Measurements from ENCODE around the gene TIMMDC1. TPM values are rescaled to one million over a fixed set of nuclear protein-coding genes. Genes with fewer than 3 reads are reported as not detected.

Gene TIMMDC1, protein sequence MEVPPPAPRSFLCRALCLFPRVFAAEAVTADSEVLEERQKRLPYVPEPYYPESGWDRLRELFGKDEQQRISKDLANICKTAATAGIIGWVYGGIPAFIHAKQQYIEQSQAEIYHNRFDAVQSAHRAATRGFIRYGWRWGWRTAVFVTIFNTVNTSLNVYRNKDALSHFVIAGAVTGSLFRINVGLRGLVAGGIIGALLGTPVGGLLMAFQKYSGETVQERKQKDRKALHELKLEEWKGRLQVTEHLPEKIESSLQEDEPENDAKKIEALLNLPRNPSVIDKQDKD
- total RNA-seq, result 10 to 100 TPM; 78.1 to 79.8 TPM

DNA sequence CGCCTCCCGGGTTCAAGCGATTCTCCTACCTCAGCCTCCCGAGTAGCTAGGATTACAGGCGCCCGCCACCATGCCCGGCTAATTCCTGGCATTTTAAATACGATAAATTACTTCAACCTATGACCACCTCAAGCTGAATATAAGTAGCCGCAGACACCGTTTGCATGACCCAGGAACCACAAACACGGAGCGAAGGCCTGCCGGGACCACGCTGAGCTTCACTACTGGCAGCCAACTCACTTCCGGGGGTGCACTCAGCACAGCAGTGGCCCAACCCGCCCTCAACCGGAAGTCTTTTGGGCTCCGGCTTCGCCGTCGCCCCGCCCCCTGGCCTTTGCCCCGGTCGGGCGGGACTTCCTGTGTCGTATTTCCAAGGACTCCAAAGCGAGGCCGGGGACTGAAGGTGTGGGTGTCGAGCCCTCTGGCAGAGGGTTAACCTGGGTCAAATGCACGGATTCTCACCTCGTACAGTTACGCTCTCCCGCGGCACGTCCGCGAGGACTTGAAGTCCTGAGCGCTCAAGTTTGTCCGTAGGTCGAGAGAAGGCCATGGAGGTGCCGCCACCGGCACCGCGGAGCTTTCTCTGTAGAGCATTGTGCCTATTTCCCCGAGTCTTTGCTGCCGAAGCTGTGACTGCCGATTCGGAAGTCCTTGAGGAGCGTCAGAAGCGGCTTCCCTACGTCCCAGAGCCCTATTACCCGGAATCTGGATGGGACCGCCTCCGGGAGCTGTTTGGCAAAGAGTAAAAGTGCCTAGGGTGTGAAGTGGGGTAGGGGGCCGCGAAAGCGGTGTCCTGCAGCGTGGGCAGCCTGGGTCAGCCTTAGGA is at the start of gene TIMMDC1:
Gene TIMMDC1, plus strand, starts transcription at position 362 of the 826 bp plus-strand sequence. Its CDS starts 187 bp downstream, at position 549.
- peak within 1 kb of the TSS; percentile 99 for H3K4me3 Mint-ChIP-seq
- peak within 1 kb of the TSS; percentile 98 for H3K27ac Mint-ChIP-seq
- no peaks in the 10 kb centered on the region for H3K9me3 Mint-ChIP-seq (ENCODE audit: insufficient read depth)
- peaks cover 32% of the 10 kb centered on the region for H3K4me1 Mint-ChIP-seq (ENCODE audit: low read depth)
- peaks cover 23% of the 10 kb centered on the region for H3K36me3 Mint-ChIP-seq (ENCODE audit: low read depth)
- no peaks in the 10 kb centered on the region for H3K27me3 Mint-ChIP-seq (ENCODE audit: low read depth)
- CTCF ChIA-PET, result interaction anchor here (1.1 to 2.2 kb wide), 6 partner anchors 9 to 183 kb away, joined by 3 to 10 read pairs (median 6); partner anchors contain the start of gene TMEM39A
- DNase-seq (peak; percentile 98), ATAC-seq (peak; percentile 99)
- POLR2A ChIA-PET, result interaction anchor here (0.6 to 3.9 kb wide), 28 partner anchors 9 to 258 kb away, joined by 3 to 42 read pairs (median 4); partner anchors contain the start of genes ADPRH, B4GALT4, CD80 and COX17

DNA sequence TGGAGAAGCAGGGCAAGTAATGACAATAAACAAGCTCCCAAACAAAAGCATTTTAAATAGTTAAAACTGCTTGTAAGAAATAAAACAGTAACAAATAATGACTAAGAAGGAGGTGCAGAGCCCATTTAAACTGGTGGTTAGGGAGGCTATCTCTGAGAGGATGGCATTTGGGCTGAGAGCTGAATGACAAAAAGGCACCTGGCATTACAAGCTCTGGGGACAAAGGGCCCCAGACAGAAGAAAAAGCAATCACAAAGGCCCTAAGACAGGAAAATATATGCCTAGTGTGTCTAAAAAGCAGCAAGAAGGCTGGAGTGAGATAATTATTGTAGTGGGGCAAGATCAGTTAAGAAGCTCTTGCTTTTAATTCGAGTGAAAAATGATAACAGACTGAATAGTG is 44.5 kb upstream of the TIMMDC1 start:
- H3K4me1 Mint-ChIP-seq (ENCODE audit: low read depth), result no peaks in the 10 kb centered on the region
- H3K27ac Mint-ChIP-seq, result no peak overlapping the region
- CTCF ChIA-PET, result no interaction called here
- POLR2A ChIA-PET, result interaction anchor here (1.6 kb wide), 1 partner anchor 10 kb away, joined by 6 read pairs; the partner anchor contains the start of gene TMEM39A
- DNase-seq, result no peak
- no peaks in the 10 kb centered on the region for H3K27me3 Mint-ChIP-seq (ENCODE audit: low read depth)
- no peak overlapping the region for H3K4me3 Mint-ChIP-seq
- ATAC-seq, result no peak
- no peaks in the 10 kb centered on the region for H3K9me3 Mint-ChIP-seq (ENCODE audit: insufficient read depth)
- peaks cover 54% of the 10 kb centered on the region for H3K36me3 Mint-ChIP-seq (ENCODE audit: low read depth)

DNA sequence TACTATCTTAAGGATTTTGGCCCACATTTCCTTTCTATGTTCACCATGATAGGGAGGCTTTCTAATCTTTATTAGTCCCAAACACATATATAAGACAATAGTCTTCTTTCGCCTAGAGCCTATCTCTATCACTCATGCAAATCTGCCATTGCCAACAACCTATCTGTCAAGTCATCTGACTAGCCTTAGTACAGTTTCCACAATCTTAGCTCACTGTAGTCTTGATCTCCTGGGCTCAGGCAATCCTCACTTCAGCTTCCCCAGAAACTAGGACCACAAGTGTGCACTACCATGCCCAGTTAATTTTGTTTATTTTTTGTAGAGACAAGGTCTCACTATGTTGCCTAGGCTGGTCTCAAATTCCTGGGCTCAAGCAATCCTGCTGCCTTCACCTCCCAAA is 41.9 kb upstream of the TIMMDC1 start:
- ATAC-seq (no peak), DNase-seq (no peak)
- ChIA-PET POLR2A (no interaction called here), CTCF (no interaction called here)
- peaks cover 61% of the 10 kb centered on the region for H3K36me3 Mint-ChIP-seq (ENCODE audit: low read depth)
- H3K4me3 Mint-ChIP-seq, result no peak overlapping the region
- H3K27me3 Mint-ChIP-seq (ENCODE audit: low read depth), result no peaks in the 10 kb centered on the region
- H3K27ac Mint-ChIP-seq, result no peak overlapping the region
- peaks cover 10% of the 10 kb centered on the region for H3K4me1 Mint-ChIP-seq (ENCODE audit: low read depth)
- no peaks in the 10 kb centered on the region for H3K9me3 Mint-ChIP-seq (ENCODE audit: insufficient read depth)

DNA sequence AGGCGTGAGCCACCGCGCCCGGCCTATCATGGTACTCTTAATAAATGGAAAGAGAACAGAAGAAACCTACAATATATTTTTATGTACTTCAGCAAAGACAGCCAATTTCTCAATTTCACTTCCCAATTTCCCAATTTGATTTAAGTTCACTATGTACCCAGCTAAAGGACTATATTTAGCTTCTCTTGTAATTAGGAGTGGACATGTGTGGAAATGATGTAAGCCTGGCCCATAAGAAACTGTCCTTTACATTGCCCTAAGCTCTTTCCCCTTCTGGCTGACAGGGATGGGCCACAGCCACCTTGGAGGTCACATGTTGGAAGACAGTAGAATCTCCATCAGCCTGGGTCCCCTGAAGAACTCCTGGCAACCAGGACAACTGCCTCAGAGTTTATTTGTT is 41.1 kb upstream of the TIMMDC1 start:
- H3K27ac Mint-ChIP-seq, result no peak overlapping the region
- CTCF ChIA-PET, result no interaction called here

DNA sequence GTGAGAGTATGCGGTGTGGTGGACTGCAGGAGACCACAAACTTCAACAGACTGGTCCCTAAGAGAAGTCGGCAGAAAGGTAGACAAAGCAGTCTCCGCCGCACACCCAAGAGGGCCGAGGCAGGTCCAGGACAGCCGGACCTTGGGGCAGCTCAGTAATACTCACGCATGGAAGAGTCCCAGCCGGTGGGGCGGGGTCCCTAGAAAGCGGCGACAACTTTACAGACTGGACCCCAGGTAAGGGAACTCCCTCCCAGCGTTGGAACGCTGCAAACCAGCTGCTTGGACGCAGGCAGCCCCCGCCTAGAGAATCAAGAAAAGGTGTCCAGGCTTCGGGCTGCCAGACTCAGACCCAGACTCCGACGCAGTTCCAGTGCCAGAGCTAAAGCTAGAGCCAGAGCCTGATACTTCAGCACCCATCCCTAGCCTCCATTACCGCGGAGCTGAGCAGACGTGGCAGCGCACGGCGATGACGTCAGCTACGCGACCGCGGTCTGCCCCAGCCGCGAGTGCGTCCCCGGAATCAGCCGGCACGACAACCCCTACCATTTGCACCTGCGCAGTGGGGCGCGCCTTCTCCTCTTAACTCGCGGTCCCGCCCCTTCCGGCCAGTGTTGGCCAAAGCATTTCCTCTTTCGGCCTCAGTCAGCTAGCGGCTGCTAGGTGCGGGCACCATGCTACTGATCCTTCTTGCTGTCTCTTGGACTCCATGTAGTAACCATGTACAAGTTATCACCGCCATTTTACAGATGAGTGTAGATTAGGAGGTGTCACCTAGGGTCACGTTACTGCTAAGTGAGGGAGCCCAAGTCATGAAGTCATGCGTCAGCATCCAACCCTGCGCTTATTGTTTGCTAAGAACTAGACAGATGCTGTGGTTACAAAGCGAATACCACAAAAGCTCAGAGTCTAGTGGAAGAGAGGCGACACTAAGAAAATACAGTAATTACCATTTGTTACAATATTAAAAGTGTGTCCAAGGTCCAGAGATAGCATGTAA is 34.9 kb upstream of the TIMMDC1 start, which contains the start of gene TMEM39A:
Gene TMEM39A, minus strand, starts transcription at position 445 of the 999 bp plus-strand sequence. CDS start 1,541 bp downstream, outside the sequence.
- Mint-ChIP-seq H3K4me1 (ENCODE audit: low read depth) (peaks cover 45% of the 10 kb centered on the region), H3K9me3 (ENCODE audit: insufficient read depth) (no peaks in the 10 kb centered on the region), H3K27ac (peak within 1 kb of the TSS; percentile 99), H3K4me3 (peak within 1 kb of the TSS; percentile 97), H3K36me3 (ENCODE audit: low read depth) (peaks cover 40% of the 10 kb centered on the region), H3K27me3 (ENCODE audit: low read depth) (no peaks in the 10 kb centered on the region)
- peak; percentile 92 for ATAC-seq
- DNase-seq, result peak; percentile 99
- POLR2A ChIA-PET, result interaction anchor here (0.6 to 3.3 kb wide), 21 partner anchors 9 to 631 kb away, joined by 3 to 42 read pairs (median 4); partner anchors contain the start of genes ARHGAP31, B4GALT4, CD80 and COX17
- CTCF ChIA-PET, result interaction anchor here (1.0 to 3.2 kb wide), 7 partner anchors 35 to 631 kb away, joined by 3 to 14 read pairs (median 3); partner anchors contain the start of genes GSK3B and TIMMDC1

More for the DNA sequence above, 41.1 kb upstream of the TIMMDC1 start:
- DNase-seq, result no peak
- H3K36me3 Mint-ChIP-seq (ENCODE audit: low read depth), result peaks cover 60% of the 10 kb centered on the region
- no peak overlapping the region for H3K4me3 Mint-ChIP-seq
- peaks cover 18% of the 10 kb centered on the region for H3K4me1 Mint-ChIP-seq (ENCODE audit: low read depth)
- H3K9me3 Mint-ChIP-seq (ENCODE audit: insufficient read depth), result no peaks in the 10 kb centered on the region
- POLR2A ChIA-PET, result no interaction called here
- ATAC-seq, result no peak
- H3K27me3 Mint-ChIP-seq (ENCODE audit: low read depth), result no peaks in the 10 kb centered on the region

DNA sequence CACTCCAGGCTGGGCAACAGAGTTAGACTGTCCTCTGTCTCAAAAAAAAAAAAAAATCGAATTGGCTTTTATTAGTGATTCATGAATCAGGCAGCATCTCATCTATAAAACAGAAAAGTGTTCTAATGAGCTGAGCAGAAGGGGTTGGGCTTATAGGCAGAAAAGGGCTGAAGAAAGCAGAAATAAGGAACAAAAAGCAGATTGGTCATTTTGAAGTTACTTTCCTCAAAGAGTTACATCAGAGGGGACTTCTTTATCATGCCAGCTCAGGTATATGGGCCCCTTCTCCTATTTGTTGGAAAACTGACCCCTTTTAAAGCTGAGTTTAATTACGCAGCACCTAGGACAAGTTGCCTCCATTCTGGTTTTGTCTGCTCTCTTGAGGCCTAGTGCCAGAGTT is 30.3 kb upstream of the TIMMDC1 start:
- H3K27me3 Mint-ChIP-seq (ENCODE audit: low read depth), result no peaks in the 10 kb centered on the region
- peak overlapping the region; percentile 94 for H3K27ac Mint-ChIP-seq
- POLR2A ChIA-PET, result interaction anchor here (0.8 to 3.1 kb wide), 2 partner anchors 31 to 426 kb away, joined by 4 to 28 read pairs; partner anchors contain the start of gene TIMMDC1
- peaks cover 28% of the 10 kb centered on the region for H3K36me3 Mint-ChIP-seq (ENCODE audit: low read depth)
- H3K4me1 Mint-ChIP-seq (ENCODE audit: low read depth), result peaks cover 44% of the 10 kb centered on the region
- no peak for DNase-seq
- no peak for ATAC-seq
- H3K4me3 Mint-ChIP-seq, result peak overlapping the region; percentile 97
- CTCF ChIA-PET, result no interaction called here
- H3K9me3 Mint-ChIP-seq (ENCODE audit: insufficient read depth), result no peaks in the 10 kb centered on the region

DNA sequence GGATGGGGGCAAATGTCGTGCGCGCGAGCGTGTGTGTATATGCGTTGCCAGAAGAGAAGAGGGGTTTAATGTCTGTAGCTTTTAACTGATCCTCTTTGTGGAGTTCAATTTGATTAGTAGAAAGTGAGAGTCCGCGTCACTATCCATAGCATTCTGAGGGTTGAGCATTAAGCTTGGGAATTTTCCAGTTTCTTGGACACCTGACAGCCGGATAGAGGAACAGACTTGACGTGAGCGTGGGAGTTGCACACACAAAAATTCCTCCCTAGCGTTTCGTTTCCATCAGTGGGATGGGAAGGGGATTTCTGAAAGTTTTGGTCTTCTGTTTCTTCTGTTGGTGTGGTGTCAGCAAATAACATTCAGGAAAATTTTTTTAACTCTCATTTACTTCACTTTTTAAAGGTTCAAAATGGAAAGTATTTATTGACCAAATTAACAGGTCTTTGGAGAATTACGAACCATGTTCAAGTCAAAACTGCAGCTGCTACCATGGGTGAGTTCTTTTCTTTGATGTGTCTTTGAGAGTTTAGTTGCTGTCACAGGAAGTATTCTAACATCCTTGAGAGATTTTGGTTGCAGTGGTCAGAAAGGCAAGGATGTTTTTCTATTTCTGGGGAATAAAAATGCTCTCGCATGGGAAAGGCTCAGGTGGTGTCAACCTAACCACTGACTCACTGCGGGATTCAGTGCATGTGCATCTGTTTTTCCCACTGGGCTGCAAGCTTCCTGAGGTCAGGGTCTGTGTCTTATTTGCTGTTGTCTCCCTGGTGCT is 28.7 kb upstream of the TIMMDC1 start:
- ChIA-PET CTCF (interaction anchor here (0.8 to 1.5 kb wide), 5 partner anchors 12 to 210 kb away, joined by 3 to 5 read pairs (median 3); no protein-coding TSS in a partner anchor), POLR2A (interaction anchor here (1.3 to 3.1 kb wide), 3 partner anchors 9 to 30 kb away, joined by 7 to 28 read pairs (median 7); partner anchors contain the start of gene TIMMDC1)
- peaks cover 33% of the 10 kb centered on the region for H3K4me1 Mint-ChIP-seq (ENCODE audit: low read depth)
- DNase-seq (no peak), ATAC-seq (no peak)
- peak overlapping the region; percentile 94 for H3K27ac Mint-ChIP-seq
- H3K9me3 Mint-ChIP-seq (ENCODE audit: insufficient read depth), result no peaks in the 10 kb centered on the region
- H3K4me3 Mint-ChIP-seq, result peak overlapping the region; percentile 97
- peaks cover 21% of the 10 kb centered on the region for H3K36me3 Mint-ChIP-seq (ENCODE audit: low read depth)
- no peaks in the 10 kb centered on the region for H3K27me3 Mint-ChIP-seq (ENCODE audit: low read depth)

DNA sequence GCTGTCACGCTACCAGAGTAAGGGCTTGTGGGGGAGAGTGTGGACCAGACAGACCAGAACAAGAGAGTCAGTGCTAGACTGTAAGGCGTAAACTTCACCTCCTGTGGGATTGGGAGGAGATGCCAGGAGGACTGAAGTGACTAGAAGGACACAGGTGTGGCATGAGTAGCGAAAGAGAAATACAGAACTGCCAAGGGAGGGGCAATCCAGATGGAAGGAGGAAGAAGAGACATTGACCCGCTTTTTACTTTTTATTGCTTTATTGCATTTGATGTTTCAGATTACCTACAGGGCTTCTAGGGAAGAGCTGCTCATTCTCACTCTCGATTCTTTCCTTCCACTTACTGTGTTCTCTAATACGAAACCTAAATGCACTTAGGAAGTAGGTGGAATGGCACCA is 27.5 kb upstream of the TIMMDC1 start:
- H3K27me3 Mint-ChIP-seq (ENCODE audit: low read depth), result no peaks in the 10 kb centered on the region
- peak overlapping the region; percentile 13 for H3K27ac Mint-ChIP-seq
- DNase-seq (no peak), ATAC-seq (no peak)
- peaks cover 25% of the 10 kb centered on the region for H3K36me3 Mint-ChIP-seq (ENCODE audit: low read depth)
- no peak overlapping the region for H3K4me3 Mint-ChIP-seq
- peaks cover 33% of the 10 kb centered on the region for H3K4me1 Mint-ChIP-seq (ENCODE audit: low read depth)
- H3K9me3 Mint-ChIP-seq (ENCODE audit: insufficient read depth), result no peaks in the 10 kb centered on the region
- ChIA-PET POLR2A (interaction anchor here (1.1 to 3.1 kb wide), 3 partner anchors 27 to 230 kb away, joined by 3 to 28 read pairs (median 6); partner anchors contain the start of genes B4GALT4 and TIMMDC1), CTCF (interaction anchor here (1.4 kb wide), 1 partner anchor 15 kb away, joined by 5 read pairs; no protein-coding TSS in a partner anchor)

DNA sequence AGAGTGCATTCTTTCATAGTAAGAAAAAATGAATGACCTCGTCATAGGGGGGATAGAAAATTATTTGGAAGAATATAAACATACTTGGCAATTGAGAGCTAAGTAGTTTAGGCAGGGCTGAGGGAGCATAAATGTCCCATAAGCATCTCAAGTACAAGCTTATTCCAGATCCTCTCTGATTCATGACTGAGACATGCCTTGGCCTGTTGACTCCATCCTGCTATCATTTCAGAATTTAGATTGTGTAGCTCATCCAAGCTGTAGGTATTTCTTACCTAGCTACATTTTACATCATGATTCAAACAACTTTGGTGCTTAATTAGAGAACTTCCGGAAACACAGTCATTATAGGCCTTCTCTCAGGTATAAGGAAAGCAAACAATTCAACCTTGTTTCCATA is 17.3 kb upstream of the TIMMDC1 start:
- ATAC-seq (no peak), DNase-seq (no peak)
- H3K27me3 Mint-ChIP-seq (ENCODE audit: low read depth), result no peaks in the 10 kb centered on the region
- H3K27ac Mint-ChIP-seq, result no peak overlapping the region
- ChIA-PET CTCF (interaction anchor here (1.0 to 1.4 kb wide), 2 partner anchors 9 to 12 kb away, joined by 3 read pairs; partner anchors contain the start of gene POGLUT1), POLR2A (interaction anchor here (1.1 kb wide), 1 partner anchor 17 kb away, joined by 4 read pairs; the partner anchor contains the start of gene TMEM39A)
- no peaks in the 10 kb centered on the region for H3K9me3 Mint-ChIP-seq (ENCODE audit: insufficient read depth)
- H3K4me1 Mint-ChIP-seq (ENCODE audit: low read depth), result no peaks in the 10 kb centered on the region
- H3K36me3 Mint-ChIP-seq (ENCODE audit: low read depth), result peaks cover 52% of the 10 kb centered on the region
- no peak overlapping the region for H3K4me3 Mint-ChIP-seq

DNA sequence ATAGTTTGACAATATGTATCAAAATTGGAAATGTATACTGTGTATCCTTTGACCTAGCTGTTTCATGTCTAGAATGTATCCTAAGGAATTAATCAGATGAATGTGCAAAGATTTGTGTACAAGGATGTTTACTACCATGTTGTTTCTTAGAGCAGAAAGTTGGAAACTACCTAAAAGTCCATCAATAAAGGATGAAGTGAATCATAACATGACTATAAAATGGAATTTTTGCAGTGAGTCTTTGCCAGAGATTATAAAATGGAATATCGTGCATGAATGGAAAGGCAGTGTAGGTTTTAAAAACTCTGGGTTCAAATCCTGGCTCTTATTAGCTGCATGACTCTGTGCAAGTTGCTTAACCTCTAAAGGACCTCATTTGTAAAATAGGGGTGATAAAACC is 15.2 kb upstream of the TIMMDC1 start:
- H3K36me3 Mint-ChIP-seq (ENCODE audit: low read depth), result peaks cover 54% of the 10 kb centered on the region
- CTCF ChIA-PET, result interaction anchor here (1.1 kb wide), 1 partner anchor 14 kb away, joined by 3 read pairs; no protein-coding TSS in a partner anchor
- no peak for DNase-seq
- H3K4me1 Mint-ChIP-seq (ENCODE audit: low read depth), result no peaks in the 10 kb centered on the region
- POLR2A ChIA-PET, result interaction anchor here (1.6 kb wide), 1 partner anchor 15 kb away, joined by 4 read pairs; no protein-coding TSS in a partner anchor
- H3K9me3 Mint-ChIP-seq (ENCODE audit: insufficient read depth), result no peaks in the 10 kb centered on the region
- no peak for ATAC-seq
- no peaks in the 10 kb centered on the region for H3K27me3 Mint-ChIP-seq (ENCODE audit: low read depth)
- no peak overlapping the region for H3K4me3 Mint-ChIP-seq
- no peak overlapping the region for H3K27ac Mint-ChIP-seq

Data from activated CD8-positive, alpha-beta T cell treated with anti-CD3 and anti-CD28 coated beads, Interleukin-2, amount 10 ng/mL, durations not matched to agents 7 days and 5 days (primary cell).